RWPE2 (cell line): ENCODE results near the gene CSKMT.

Experiments used
- ATAC-seq: fragments of 200-7000 bp; cut with Tn5 transposase; 3 replicates; pipeline ENCODE4 v1.9.1; 2021; ENCODE audit warnings: low read depth
- DNase-seq: peaks from one replicate; pipeline ENCODE4 v3.0.0-alpha.2; 2020; ENCODE audit warnings: low spot score
- H3K27ac ChIP-seq: fragments of 450-650 bp; 2 replicates; pipeline ENCODE4 v1.5.1; 2017; ENCODE audit warnings: mild to moderate bottlenecking; ENCODE audit not compliant: poor library complexity, severe bottlenecking
- H3K27me3 ChIP-seq: fragments of 250-450 bp; sonication (Bioruptor Pico); 2 replicates; pipeline ENCODE4 v1.5.1; 2021; ENCODE audit warnings: mild to moderate bottlenecking, moderate library complexity; ENCODE audit not compliant: insufficient read depth, poor library complexity, severe bottlenecking
- H3K36me3 ChIP-seq: fragments of 250-450 bp; sonication (Bioruptor Pico); 2 replicates; pipeline ENCODE4 v1.5.1; 2020; ENCODE audit warnings: low read depth, mild to moderate bottlenecking, moderate library complexity
- H3K4me1 ChIP-seq: fragments of 250-450 bp; sonication (Bioruptor Pico); 2 replicates; pipeline ENCODE4 v1.5.1; 2021; ENCODE audit warnings: mild to moderate bottlenecking, moderate library complexity; ENCODE audit not compliant: insufficient read depth, poor library complexity, severe bottlenecking
- H3K4me3 ChIP-seq: fragments of 250-450 bp; sonication (Bioruptor Pico); 2 replicates; pipeline ENCODE4 v1.5.1; 2021; ENCODE audit warnings: mild to moderate bottlenecking, moderate library complexity; ENCODE audit not compliant: severe bottlenecking
- H3K9me3 ChIP-seq: fragments of 250-450 bp; sonication (Bioruptor Pico); 2 replicates; pipeline ENCODE4 v1.5.1; 2021; ENCODE audit warnings: mild to moderate bottlenecking, moderate library complexity; ENCODE audit not compliant: severe bottlenecking
- CTCF ChIP-seq: fragments of 450-650 bp; IDR thresholded peaks from one replicate; pipeline ENCODE4 v1.5.1; 2017; ENCODE audit warnings: mild to moderate bottlenecking, moderate library complexity; ENCODE audit not compliant: poor library complexity, severe bottlenecking

The CSKMT gene

GRCh38 chr11:62645946-62646824 is 18.9 kb upstream of the CSKMT start, which contains the start of gene GANAB:
TSS of gene GANAB (minus strand) at chr11:62646613. CDS start at chr11:62646599, 14 bp downstream.
- ATAC-seq (peak; percentile 97), DNase-seq (peak; percentile 99)
- peaks cover 48% of the 10 kb centered on the region for H3K36me3 ChIP-seq
- no peak for TF ChIP-seq CTCF
- H3K9me3 ChIP-seq: no peaks in the 10 kb centered on the region
- no peaks in the 10 kb centered on the region for H3K27me3 ChIP-seq
- H3K4me3 ChIP-seq: peak within 1 kb of the TSS; percentile 97
- no peaks in the 10 kb centered on the region for H3K4me1 ChIP-seq
- H3K27ac ChIP-seq: peak within 1 kb of the TSS; percentile 69

- no peaks in the 10 kb centered on the region for H3K4me1 ChIP-seq
- H3K27ac ChIP-seq: peak overlapping the region; percentile 69
- no peaks in the 10 kb centered on the region for H3K27me3 ChIP-seq
- no peaks in the 10 kb centered on the region for H3K9me3 ChIP-seq
- no peak for TF ChIP-seq CTCF
- H3K36me3 ChIP-seq: peaks cover 48% of the 10 kb centered on the region
- ATAC-seq (no peak), DNase-seq (no peak)
- no peak overlapping the region for H3K4me3 ChIP-seq
Measured at GRCh38 chr11:62646825-62647608, 18.1 kb upstream of the CSKMT start.

GRCh38 chr11:62647609-62648005 is 17.5 kb upstream of the CSKMT start:
- Histone ChIP-seq H3K9me3 (no peaks in the 10 kb centered on the region), H3K27ac (peak overlapping the region; percentile 69)
- no peak for TF ChIP-seq CTCF

GRCh38 chr11:62648185-62648966 is 16.7 kb upstream of the CSKMT start:
- Histone ChIP-seq H3K9me3 (no peaks in the 10 kb centered on the region), H3K4me3 (no peak overlapping the region), H3K27me3 (no peaks in the 10 kb centered on the region), H3K36me3 (peaks cover 38% of the 10 kb centered on the region), H3K27ac (no peak overlapping the region), H3K4me1 (no peaks in the 10 kb centered on the region)
- ATAC-seq (no peak), DNase-seq (no peak)
- TF ChIP-seq CTCF: no peak

More at GRCh38 chr11:62647609-62648005, 17.5 kb upstream of the CSKMT start:
- Histone ChIP-seq H3K36me3 (peaks cover 45% of the 10 kb centered on the region), H3K4me1 (no peaks in the 10 kb centered on the region), H3K4me3 (no peak overlapping the region), H3K27me3 (no peaks in the 10 kb centered on the region)
- DNase-seq (no peak), ATAC-seq (no peak)
